Progenitor cell of endocrine pancreas (in vitro differentiated cells): ENCODE data around the gene GJB4. TPM values are rescaled to one million over a fixed set of nuclear protein-coding genes. Genes with fewer than 3 reads are reported as not detected.

Source experiments
- DNase-seq: peaks from one replicate; pipeline ENCODE4 v3.0.0; 2021; ENCODE audit warnings: low spot score; ENCODE audit not compliant: unreplicated experiment
- H3K27ac Mint-ChIP-seq: 2 replicates; pipeline ENCODE4 v1.8.0; 2021; ENCODE audit warnings: mild to moderate bottlenecking, moderate library complexity, mixed read lengths
- H3K27me3 Mint-ChIP-seq: 2 replicates; pipeline ENCODE4 v1.8.0; 2021; ENCODE audit warnings: mixed read lengths
- H3K36me3 Mint-ChIP-seq: 2 replicates; pipeline ENCODE4 v1.8.0; 2022; ENCODE audit warnings: mixed read lengths; ENCODE audit not compliant: insufficient read depth
- H3K4me1 Mint-ChIP-seq: 2 replicates; pipeline ENCODE4 v1.8.0; 2021; ENCODE audit warnings: low read depth, mixed read lengths
- H3K4me3 Mint-ChIP-seq: 2 replicates; pipeline ENCODE4 v1.8.0; 2021; ENCODE audit warnings: low read depth, mild to moderate bottlenecking, moderate library complexity, mixed read lengths
- H3K9me3 Mint-ChIP-seq: 2 replicates; pipeline ENCODE4 v1.8.0; 2021; ENCODE audit warnings: low read depth, mixed read lengths
- long read RNA-seq: library from polyadenylated mRNA; unstranded; transcript quantifications from one replicate; pipeline ENCODE4 v2.0.0, GENCODE V29; 2020
- total RNA-seq: library from RNA; stranded (reverse); gene quantifications from 2 replicates; pipeline ENCODE4 v1.2.1, GENCODE V29; 2021
- TF ChIP-seq, protein P1 (sequence below): fragments of 200-600 bp; sonication (generic); IDR thresholded peaks from one replicate; pipeline ENCODE4 v1.5.0; 2021; ENCODE audit warnings: antibody characterized with exemption, mild to moderate bottlenecking; ENCODE audit not compliant: unreplicated experiment

The GJB4 gene
- total RNA-seq, result not detected in 2 replicates
- long read RNA-seq, result 0 reads

DNA sequence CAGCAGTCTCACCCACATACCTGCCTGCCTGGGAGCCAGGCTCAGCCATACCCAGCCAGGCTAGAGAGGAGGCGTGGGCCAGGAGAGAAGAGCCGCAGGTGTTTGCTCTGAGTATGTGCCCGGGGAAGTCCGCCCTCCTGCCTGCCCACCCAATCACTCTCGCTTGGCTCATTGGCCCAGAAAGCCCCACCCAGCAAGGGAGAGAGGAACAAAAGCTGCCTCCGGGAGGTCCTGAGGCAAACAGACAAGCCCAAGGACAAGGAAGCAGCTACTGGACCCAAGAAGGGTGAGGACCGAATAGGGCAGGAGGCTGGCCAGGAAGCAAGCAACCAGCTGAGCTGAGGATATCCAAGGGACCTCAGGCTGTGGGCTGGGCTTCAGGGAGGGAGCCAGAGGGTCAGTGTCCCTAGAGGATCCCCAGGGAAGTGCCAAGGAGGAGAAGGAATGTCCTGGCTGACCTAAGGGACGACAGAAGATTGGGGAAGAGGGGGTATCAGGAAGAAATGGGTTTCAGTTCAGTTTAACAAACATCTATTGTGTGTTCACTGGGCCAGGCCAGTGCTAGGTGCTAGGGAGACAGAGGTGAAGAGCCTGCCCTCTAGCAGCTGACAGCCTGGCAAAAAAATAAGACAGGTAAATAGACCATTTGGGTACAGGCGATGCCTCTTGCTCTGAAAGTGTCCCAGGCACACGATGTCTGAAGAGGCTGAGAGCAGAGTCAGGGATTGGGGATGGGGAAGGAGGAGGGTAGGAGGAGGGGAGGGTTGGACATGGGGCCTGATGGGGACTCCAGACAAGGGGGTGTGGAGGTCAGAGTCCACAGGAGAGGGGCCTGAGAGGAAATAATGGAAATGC is at the start of gene GJB4:
Gene GJB4, plus strand, starts transcription at position 238 of the 855 bp plus-strand sequence. CDS start 1,515 bp downstream, outside the sequence.
- Mint-ChIP-seq H3K9me3 (no peaks in the 10 kb centered on the region), H3K27ac (no peak within 1 kb of the TSS), H3K4me3 (no peak within 1 kb of the TSS), H3K36me3 (no peaks in the 10 kb centered on the region), H3K4me1 (peaks cover 7% of the 10 kb centered on the region), H3K27me3 (peaks cover 13% of the 10 kb centered on the region)
- no peak for DNase-seq
- TF ChIP-seq, protein P1, sequence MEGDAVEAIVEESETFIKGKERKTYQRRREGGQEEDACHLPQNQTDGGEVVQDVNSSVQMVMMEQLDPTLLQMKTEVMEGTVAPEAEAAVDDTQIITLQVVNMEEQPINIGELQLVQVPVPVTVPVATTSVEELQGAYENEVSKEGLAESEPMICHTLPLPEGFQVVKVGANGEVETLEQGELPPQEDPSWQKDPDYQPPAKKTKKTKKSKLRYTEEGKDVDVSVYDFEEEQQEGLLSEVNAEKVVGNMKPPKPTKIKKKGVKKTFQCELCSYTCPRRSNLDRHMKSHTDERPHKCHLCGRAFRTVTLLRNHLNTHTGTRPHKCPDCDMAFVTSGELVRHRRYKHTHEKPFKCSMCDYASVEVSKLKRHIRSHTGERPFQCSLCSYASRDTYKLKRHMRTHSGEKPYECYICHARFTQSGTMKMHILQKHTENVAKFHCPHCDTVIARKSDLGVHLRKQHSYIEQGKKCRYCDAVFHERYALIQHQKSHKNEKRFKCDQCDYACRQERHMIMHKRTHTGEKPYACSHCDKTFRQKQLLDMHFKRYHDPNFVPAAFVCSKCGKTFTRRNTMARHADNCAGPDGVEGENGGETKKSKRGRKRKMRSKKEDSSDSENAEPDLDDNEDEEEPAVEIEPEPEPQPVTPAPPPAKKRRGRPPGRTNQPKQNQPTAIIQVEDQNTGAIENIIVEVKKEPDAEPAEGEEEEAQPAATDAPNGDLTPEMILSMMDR, result peak; percentile 25

DNA sequence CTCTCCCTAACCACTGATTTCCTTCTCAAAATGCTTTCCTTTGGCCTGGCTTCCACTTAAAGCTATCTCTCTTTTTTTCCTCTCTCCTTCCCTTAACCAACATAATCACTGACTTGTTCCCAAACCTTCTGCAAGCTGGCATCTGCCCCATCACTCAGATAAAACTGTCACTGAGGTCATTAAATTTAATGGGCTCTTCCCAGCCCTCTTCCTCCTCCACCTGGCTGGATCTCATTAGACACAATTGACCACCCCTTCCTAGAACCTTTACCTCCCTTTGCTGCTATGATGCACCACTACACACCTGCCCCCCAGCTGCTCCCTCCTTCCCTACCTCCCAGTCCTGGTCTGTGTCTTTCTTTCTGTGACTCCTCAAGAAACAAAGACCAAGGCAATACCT is 48.7 kb upstream of the GJB4 start:
- H3K27me3 Mint-ChIP-seq, result peaks cover 27% of the 10 kb centered on the region
- no peaks in the 10 kb centered on the region for H3K36me3 Mint-ChIP-seq
- no peak for DNase-seq
- H3K9me3 Mint-ChIP-seq, result no peaks in the 10 kb centered on the region
- no peak overlapping the region for H3K4me3 Mint-ChIP-seq
- no peak overlapping the region for H3K27ac Mint-ChIP-seq
- TF ChIP-seq, protein P1, result no peak
- no peaks in the 10 kb centered on the region for H3K4me1 Mint-ChIP-seq

DNA sequence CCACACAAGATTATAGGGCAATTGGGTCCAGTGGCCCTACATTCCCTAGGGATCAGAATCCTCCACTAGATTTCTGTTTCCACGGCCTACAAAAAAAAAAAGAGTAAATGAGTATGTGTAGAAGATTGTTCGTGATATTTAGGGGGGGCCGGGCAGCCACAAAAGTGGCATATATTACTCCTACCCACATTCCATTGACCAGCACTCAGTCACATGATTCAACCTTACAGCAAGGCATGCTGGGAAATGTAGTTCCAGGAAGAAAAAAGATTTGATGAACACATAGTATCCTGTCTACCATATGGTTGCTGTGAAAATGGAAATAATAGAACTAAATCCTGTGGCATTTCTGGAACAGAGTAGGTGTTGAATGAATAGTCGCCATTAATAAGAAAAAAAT is 48.1 kb upstream of the GJB4 start:
- H3K27ac Mint-ChIP-seq, result no peak overlapping the region
- H3K36me3 Mint-ChIP-seq, result no peaks in the 10 kb centered on the region
- H3K4me3 Mint-ChIP-seq, result no peak overlapping the region
- no peaks in the 10 kb centered on the region for H3K4me1 Mint-ChIP-seq
- TF ChIP-seq, protein P1, result no peak
- DNase-seq, result no peak
- no peaks in the 10 kb centered on the region for H3K9me3 Mint-ChIP-seq
- H3K27me3 Mint-ChIP-seq, result peaks cover 26% of the 10 kb centered on the region

DNA sequence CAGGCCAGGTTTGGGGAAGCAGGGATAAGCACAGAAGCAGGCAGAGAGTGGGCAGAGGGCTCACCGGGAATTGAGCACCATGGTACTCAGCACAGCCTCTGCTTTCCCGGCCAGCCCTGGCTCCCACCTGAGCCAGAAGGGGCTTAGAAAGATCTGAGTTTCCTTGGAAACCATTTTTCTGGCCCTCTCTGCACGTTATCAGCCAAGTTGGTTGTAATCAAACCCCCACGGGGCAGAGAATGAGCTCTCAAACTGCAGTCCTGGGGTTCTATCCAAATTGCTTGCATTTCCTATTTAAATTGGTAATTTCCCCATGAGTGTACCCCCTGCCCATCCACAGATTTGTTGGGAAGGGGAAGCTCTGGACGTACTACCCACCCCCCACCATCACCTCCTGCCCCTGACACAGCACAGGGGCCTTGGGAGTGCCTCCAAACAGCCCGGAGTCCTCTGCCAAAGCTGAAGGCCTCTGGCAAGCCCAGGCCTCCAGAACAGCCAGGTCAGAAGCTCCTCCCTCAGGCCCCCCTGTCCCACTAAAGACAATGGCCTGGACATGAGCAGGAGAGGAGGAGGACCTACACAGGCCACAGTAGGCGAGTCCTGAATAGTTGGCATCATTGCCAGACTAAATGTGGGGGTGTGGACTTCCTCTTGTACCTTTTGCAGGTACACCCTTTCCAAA is 47.4 kb upstream of the GJB4 start:
- DNase-seq, result no peak

DNA sequence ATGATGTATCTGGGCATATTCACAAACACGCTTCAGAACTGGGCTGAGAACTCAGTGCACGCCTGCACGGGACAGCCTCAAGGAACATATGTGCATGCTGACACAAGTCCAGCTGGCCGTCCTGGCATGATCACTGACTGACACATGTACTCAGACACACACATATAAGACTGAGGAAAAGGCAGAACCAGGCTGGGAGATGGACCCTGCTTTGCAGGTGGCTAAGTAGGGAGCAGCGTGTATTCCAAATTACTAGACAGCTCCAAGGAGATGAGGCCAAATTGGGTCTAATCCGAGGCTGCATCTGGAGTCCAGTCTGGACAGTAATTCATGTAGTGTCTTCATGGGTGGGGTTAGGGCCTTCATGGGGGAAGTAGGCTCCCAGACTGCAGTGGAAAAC is 46.1 kb upstream of the GJB4 start:
- TF ChIP-seq, protein P1, result no peak
- no peaks in the 10 kb centered on the region for H3K9me3 Mint-ChIP-seq
- peaks cover 22% of the 10 kb centered on the region for H3K27me3 Mint-ChIP-seq
- H3K4me1 Mint-ChIP-seq, result no peaks in the 10 kb centered on the region
- H3K4me3 Mint-ChIP-seq, result no peak overlapping the region
- H3K36me3 Mint-ChIP-seq, result no peaks in the 10 kb centered on the region
- no peak overlapping the region for H3K27ac Mint-ChIP-seq
- DNase-seq, result no peak

More for the DNA sequence above, 47.4 kb upstream of the GJB4 start:
- H3K4me1 Mint-ChIP-seq, result no peaks in the 10 kb centered on the region
- no peak overlapping the region for H3K27ac Mint-ChIP-seq
- H3K4me3 Mint-ChIP-seq, result no peak overlapping the region
- peaks cover 26% of the 10 kb centered on the region for H3K27me3 Mint-ChIP-seq
- TF ChIP-seq, protein P1, result no peak
- H3K9me3 Mint-ChIP-seq, result no peaks in the 10 kb centered on the region
- no peaks in the 10 kb centered on the region for H3K36me3 Mint-ChIP-seq
